ENCODE results near the gene MSI2.

Gene MSI2

GRCh38 chr17:57305144-57305728 is 48.9 kb downstream of the MSI2 start:
- no peaks in the 10 kb centered on the region for H3K27me3 ChIP-seq (ENCODE audit: low read length)
- H3K4me3 ChIP-seq (ENCODE audit: insufficient read depth, low read length, poor library complexity, severe bottlenecking): no peak overlapping the region
- no peaks in the 10 kb centered on the region for H3K9me2 ChIP-seq (replicated peaks; ENCODE audit: insufficient read depth, low read length)
- H3K27ac ChIP-seq (ENCODE audit: low read depth, low read length): no peak overlapping the region
- H3K79me2 ChIP-seq (ENCODE audit: insufficient read depth, low read length): peaks cover 62% of the 10 kb centered on the region
- no peaks in the 10 kb centered on the region for H3K9me3 ChIP-seq (ENCODE audit: insufficient read depth, low read length)
- TF ChIP-seq EZH2phosphoT487 (conservative IDR thresholded peaks at IDR 0.05; ENCODE audit: low read length): no peak
- no peak for TF ChIP-seq CTCF (IDR thresholded peaks at IDR 0.05; ENCODE audit: insufficient read depth, low read length, poor library complexity, severe bottlenecking)
- no peak overlapping the region for H2AFZ ChIP-seq (ENCODE audit: low read depth, low read length, severe bottlenecking)
- H3F3A ChIP-seq (ENCODE audit: insufficient read depth): no peaks in the 10 kb centered on the region
- H3K4me2 ChIP-seq (ENCODE audit: low read depth, low read length, poor library complexity, severe bottlenecking): no peak overlapping the region
- H3K36me3 ChIP-seq (ENCODE audit: low read length): no peaks in the 10 kb centered on the region
- H3K9ac ChIP-seq (ENCODE audit: low read length): no peak overlapping the region
- H4K20me1 ChIP-seq (ENCODE audit: low read depth, low read length): no peaks in the 10 kb centered on the region

GRCh38 chr17:57305908-57306504 is 49.7 kb downstream of the MSI2 start:
- TF ChIP-seq EZH2phosphoT487 (conservative IDR thresholded peaks at IDR 0.05; ENCODE audit: low read length): no peak
- no peak for TF ChIP-seq CTCF (IDR thresholded peaks at IDR 0.05; ENCODE audit: insufficient read depth, low read length, poor library complexity, severe bottlenecking)
- no peak overlapping the region for H3K4me3 ChIP-seq (ENCODE audit: insufficient read depth, low read length, poor library complexity, severe bottlenecking)
- no peak overlapping the region for H3K9ac ChIP-seq (ENCODE audit: low read length)
- no peak overlapping the region for H3K27ac ChIP-seq (ENCODE audit: low read depth, low read length)
- H3K4me2 ChIP-seq (ENCODE audit: low read depth, low read length, poor library complexity, severe bottlenecking): no peak overlapping the region
- no peaks in the 10 kb centered on the region for H3K9me3 ChIP-seq (ENCODE audit: insufficient read depth, low read length)
- peaks cover 62% of the 10 kb centered on the region for H3K79me2 ChIP-seq (ENCODE audit: insufficient read depth, low read length)
- H4K20me1 ChIP-seq (ENCODE audit: low read depth, low read length): peaks cover 2% of the 10 kb centered on the region; the same call in 1 of the 2 replicates
- no peaks in the 10 kb centered on the region for H3K27me3 ChIP-seq (ENCODE audit: low read length)
- H3K36me3 ChIP-seq (ENCODE audit: low read length): no peaks in the 10 kb centered on the region
- no peaks in the 10 kb centered on the region for H3K9me2 ChIP-seq (replicated peaks; ENCODE audit: insufficient read depth, low read length)
- H2AFZ ChIP-seq (ENCODE audit: low read depth, low read length, severe bottlenecking): no peak overlapping the region
- no peaks in the 10 kb centered on the region for H3F3A ChIP-seq (ENCODE audit: insufficient read depth)

DNA sequence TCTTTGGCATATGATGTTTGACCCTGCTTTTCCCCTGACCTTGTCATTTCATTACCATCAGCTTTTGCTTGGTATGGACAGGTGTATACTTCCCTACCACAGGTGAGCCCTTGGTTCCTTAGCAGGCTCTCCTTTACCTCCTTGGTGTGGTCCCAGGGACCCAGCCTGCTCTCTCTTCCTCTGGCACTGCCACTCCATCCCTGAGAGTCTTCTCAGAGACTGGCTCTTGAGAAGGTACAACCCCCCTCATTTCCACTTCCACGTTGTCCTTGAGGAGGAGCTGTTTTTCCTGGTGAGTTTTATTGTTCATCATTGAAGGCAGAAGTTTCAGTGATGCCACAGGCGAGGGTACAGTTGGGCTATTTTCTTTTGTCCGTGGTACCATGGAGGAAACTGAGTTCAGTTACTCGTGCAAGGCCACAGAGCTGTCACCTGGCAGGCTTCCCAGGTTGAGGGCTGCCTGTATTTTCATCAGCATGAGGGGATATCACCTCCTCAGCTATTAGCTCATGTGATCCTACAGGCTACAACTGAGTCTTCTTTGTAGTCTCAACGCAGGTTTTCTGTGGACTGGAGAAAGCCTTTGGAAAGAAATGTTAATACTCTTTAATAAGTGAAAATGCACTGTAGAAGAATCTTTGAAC is 52.3 kb downstream of the MSI2 start:
- Histone ChIP-seq H2AFZ (ENCODE audit: low read depth, low read length, severe bottlenecking) (no peak overlapping the region), H3K4me2 (ENCODE audit: low read depth, low read length, poor library complexity, severe bottlenecking) (no peak overlapping the region), H4K20me1 (ENCODE audit: low read depth, low read length) (peaks cover 3% of the 10 kb centered on the region; the same call in 1 of the 2 replicates), H3K9me3 (ENCODE audit: insufficient read depth, low read length) (no peaks in the 10 kb centered on the region), H3F3A (ENCODE audit: insufficient read depth) (no peaks in the 10 kb centered on the region), H3K36me3 (ENCODE audit: low read length) (no peaks in the 10 kb centered on the region), H3K9me2 (replicated peaks; ENCODE audit: insufficient read depth, low read length) (no peaks in the 10 kb centered on the region), H3K4me3 (ENCODE audit: insufficient read depth, low read length, poor library complexity, severe bottlenecking) (no peak overlapping the region), H3K27ac (ENCODE audit: low read depth, low read length) (no peak overlapping the region), H3K79me2 (ENCODE audit: insufficient read depth, low read length) (peaks cover 64% of the 10 kb centered on the region), H3K9ac (ENCODE audit: low read length) (no peak overlapping the region), H3K27me3 (ENCODE audit: low read length) (no peaks in the 10 kb centered on the region)
- TF ChIP-seq CTCF (IDR thresholded peaks at IDR 0.05; ENCODE audit: insufficient read depth, low read length, poor library complexity, severe bottlenecking): no peak
- no peak for TF ChIP-seq EZH2phosphoT487 (conservative IDR thresholded peaks at IDR 0.05; ENCODE audit: low read length)

Measured in SU-DHL-6 (cell line).